ENCODE data around the gene ADGB. TPM values are rescaled to one million over a fixed set of nuclear protein-coding genes. Genes with fewer than 3 reads are reported as not detected.

ADGB gene
- total RNA-seq, 4 donors from 2014 or later, result not detected

DNA sequence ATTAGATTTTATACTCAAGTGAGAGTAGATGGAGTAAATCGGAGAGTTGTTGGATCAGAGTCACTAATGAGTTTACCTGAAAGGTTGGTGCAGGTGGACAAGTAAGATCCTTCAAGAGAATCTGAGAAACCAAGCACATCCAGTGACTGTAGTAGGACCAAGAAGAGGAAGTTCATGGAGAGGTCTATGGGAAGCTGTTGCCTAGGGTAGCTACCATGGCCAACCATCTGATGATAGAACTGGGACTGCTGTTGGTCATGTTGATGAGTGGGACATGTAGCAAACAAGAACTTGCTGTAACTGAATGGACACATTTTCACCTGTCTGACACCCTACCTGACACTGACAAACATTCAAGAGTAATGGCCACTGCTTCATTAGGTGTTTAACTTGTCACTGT, 11.3 kb upstream of the ADGB start:
- intact Hi-C loops (cut with DNase I), result no loop called here

DNA sequence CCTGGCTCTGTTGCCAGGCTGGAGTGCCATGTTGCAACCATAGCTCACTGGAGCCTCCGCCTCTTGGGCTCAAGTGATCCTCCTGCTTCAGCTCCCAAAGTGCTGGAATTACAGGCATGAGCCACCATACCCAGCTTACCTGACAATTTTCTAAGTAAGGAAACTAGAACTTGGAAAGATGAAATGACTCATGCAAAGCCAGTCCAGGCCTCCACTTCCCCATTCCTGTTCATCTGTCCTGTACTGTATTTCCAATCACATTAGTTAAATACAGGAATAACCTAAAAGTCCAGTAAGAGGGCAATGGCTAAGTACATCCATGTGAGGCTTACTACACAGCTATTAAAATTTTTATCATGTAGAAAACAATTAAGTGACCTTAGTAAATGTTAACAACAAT, 8.3 kb upstream of the ADGB start:
- Histone ChIP-seq H3K9me3 (no peaks in the 10 kb centered on the region), H3K36me3 (no peaks in the 10 kb centered on the region), H3K27me3 (no peaks in the 10 kb centered on the region), H3K27ac (replicated peaks in 1 of 4) (no peak overlapping the region), H3K4me1 (no peaks in the 10 kb centered on the region), H3K4me3 (no peak overlapping the region)
- intact Hi-C loops (cut with DNase I), result no loop called here
- 91% methylated on average over 1 of the region's 1 CpG for WGBS
- TF ChIP-seq POLR2A (IDR thresholded peaks at IDR 0.05; ENCODE audit: low read depth) (no peak), EP300 (IDR thresholded peaks at IDR 0.05) (no peak), POLR2AphosphoS5 (IDR thresholded peaks at IDR 0.05) (no peak)
- TF ChIP-seq, protein P1, sequence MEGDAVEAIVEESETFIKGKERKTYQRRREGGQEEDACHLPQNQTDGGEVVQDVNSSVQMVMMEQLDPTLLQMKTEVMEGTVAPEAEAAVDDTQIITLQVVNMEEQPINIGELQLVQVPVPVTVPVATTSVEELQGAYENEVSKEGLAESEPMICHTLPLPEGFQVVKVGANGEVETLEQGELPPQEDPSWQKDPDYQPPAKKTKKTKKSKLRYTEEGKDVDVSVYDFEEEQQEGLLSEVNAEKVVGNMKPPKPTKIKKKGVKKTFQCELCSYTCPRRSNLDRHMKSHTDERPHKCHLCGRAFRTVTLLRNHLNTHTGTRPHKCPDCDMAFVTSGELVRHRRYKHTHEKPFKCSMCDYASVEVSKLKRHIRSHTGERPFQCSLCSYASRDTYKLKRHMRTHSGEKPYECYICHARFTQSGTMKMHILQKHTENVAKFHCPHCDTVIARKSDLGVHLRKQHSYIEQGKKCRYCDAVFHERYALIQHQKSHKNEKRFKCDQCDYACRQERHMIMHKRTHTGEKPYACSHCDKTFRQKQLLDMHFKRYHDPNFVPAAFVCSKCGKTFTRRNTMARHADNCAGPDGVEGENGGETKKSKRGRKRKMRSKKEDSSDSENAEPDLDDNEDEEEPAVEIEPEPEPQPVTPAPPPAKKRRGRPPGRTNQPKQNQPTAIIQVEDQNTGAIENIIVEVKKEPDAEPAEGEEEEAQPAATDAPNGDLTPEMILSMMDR (IDR thresholded peaks at IDR 0.05), result no peak
- no peak for DNase-seq (ENCODE audit: extremely low spot score)

More for the DNA sequence above, 11.3 kb upstream of the ADGB start:
- no peak overlapping the region for H3K4me3 ChIP-seq
- DNase-seq (ENCODE audit: extremely low spot score), result no peak
- H3K27ac ChIP-seq (replicated peaks in 1 of 4), result no peak overlapping the region
- H3K4me1 ChIP-seq, result no peaks in the 10 kb centered on the region
- H3K36me3 ChIP-seq, result no peaks in the 10 kb centered on the region
- TF ChIP-seq EP300 (IDR thresholded peaks at IDR 0.05), result no peak
- TF ChIP-seq POLR2A (IDR thresholded peaks at IDR 0.05; ENCODE audit: low read depth), result no peak
- no peaks in the 10 kb centered on the region for H3K9me3 ChIP-seq
- no CpG with 5 or more reads among the region's 1 CpG for WGBS
- no peaks in the 10 kb centered on the region for H3K27me3 ChIP-seq

DNA sequence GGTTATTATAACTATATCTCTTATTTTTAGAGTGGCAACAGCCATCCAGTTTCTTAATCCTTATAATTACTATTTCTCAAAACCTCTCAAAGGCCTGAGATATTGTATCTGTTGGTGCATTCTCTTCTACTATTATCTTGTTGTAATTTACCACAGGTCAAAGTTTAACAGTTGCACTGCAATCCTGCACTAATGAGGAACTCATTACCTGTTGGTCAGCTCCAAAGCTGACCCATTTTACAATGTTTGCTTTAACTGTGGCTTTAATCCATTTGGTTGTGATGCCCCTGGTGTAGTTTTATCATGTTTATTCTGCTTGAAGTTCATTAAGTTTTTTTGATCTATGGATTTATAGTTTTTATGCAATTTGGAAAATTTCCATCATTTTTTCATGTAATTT, 6.3 kb upstream of the ADGB start:
- H3K4me3 ChIP-seq, result no peak overlapping the region
- H3K4me1 ChIP-seq, result no peaks in the 10 kb centered on the region
- TF ChIP-seq EP300 (IDR thresholded peaks at IDR 0.05), result no peak
- TF ChIP-seq POLR2AphosphoS5 (IDR thresholded peaks at IDR 0.05), result no peak
- TF ChIP-seq, protein P1 (IDR thresholded peaks at IDR 0.05), result no peak
- TF ChIP-seq POLR2A (IDR thresholded peaks at IDR 0.05; ENCODE audit: low read depth), result no peak
- no peaks in the 10 kb centered on the region for H3K9me3 ChIP-seq
- no peak for DNase-seq (ENCODE audit: extremely low spot score)
- H3K27ac ChIP-seq (replicated peaks in 1 of 4), result no peak overlapping the region
- no peaks in the 10 kb centered on the region for H3K36me3 ChIP-seq
- H3K27me3 ChIP-seq, result no peaks in the 10 kb centered on the region
- intact Hi-C loops (cut with DNase I), result no loop called here

DNA sequence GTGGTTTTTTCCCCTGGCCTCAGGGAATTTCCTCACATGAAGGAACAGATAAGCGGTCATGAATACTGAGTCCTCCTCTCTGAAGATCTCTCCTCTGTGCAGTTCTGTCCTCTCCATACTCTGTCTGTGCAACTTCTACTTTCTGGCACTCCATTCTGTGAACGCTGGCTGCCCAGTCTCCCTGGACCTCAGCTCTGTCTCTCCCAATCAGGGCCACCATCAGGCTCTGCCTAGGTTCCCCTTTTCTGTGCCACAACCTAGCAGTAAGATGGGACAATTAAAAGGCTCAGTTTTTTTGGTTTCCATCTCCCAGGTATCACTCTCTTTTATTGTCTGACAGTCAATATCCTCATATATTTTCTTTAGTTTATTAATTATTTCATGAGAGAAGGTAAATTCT, 4.8 kb upstream of the ADGB start:
- Histone ChIP-seq H3K4me3 (no peak overlapping the region), H3K9me3 (no peaks in the 10 kb centered on the region), H3K4me1 (peaks cover 5 to 9% (median 6%) of the 10 kb centered on the region in 4 donors), H3K27ac (replicated peaks in 1 of 4) (no peak overlapping the region), H3K27me3 (no peaks in the 10 kb centered on the region), H3K36me3 (no peaks in the 10 kb centered on the region)
- WGBS, result 75% methylated on average over 2 of the region's 2 CpGs
- no peak for TF ChIP-seq EP300 (IDR thresholded peaks at IDR 0.05)
- no peak for TF ChIP-seq POLR2AphosphoS5 (IDR thresholded peaks at IDR 0.05)
- TF ChIP-seq POLR2A (IDR thresholded peaks at IDR 0.05; ENCODE audit: low read depth), result no peak
- TF ChIP-seq, protein P1 (IDR thresholded peaks at IDR 0.05), result no peak
- intact Hi-C loops (cut with DNase I), result no loop called here
- no peak for DNase-seq (ENCODE audit: extremely low spot score)

DNA sequence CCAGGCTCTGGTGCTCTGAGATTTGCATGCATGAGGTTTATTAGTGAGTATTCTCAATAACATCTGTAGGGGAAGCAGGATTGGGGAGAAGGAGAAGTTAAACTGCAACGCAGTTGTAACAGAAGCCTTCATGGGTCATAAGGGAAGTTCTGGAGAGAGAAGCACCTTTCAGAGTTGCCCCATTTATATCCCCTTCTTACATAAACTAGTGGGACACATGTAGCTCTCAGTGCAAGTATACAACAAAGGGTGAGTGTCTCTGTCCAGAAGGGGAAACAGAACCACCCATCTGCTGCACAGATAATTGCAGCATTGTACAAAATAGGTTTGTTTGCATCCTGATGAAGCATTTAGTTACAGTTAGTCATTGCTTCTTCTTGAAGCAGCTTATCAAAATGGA, 4.3 kb upstream of the ADGB start:
- Histone ChIP-seq H3K9me3 (no peaks in the 10 kb centered on the region), H3K4me3 (no peak overlapping the region), H3K36me3 (no peaks in the 10 kb centered on the region), H3K27ac (replicated peaks in 1 of 4) (no peak overlapping the region), H3K27me3 (no peaks in the 10 kb centered on the region), H3K4me1 (peaks cover 5 to 14% (median 8%) of the 10 kb centered on the region in 4 donors)
- TF ChIP-seq POLR2AphosphoS5 (IDR thresholded peaks at IDR 0.05) (no peak), EP300 (IDR thresholded peaks at IDR 0.05) (no peak), POLR2A (IDR thresholded peaks at IDR 0.05; ENCODE audit: low read depth) (no peak)
- TF ChIP-seq, protein P1 (IDR thresholded peaks at IDR 0.05), result no peak
- intact Hi-C loops (cut with DNase I), result no loop called here
- 67% methylated on average over 1 of the region's 1 CpG for WGBS
- no peak for DNase-seq (ENCODE audit: extremely low spot score)
